ENCODE data around the gene GEMIN7. TPM values are rescaled to one million over a fixed set of nuclear protein-coding genes. Genes with fewer than 3 reads are reported as not detected.

Gene GEMIN7
- total and polyA plus RNA-seq, 2 of the 13 experiments (the other 11 are each of a cell fraction or from before 2014, with no cell fraction given) = 24.1 to 30.6 TPM

- peaks cover 90% of the 10 kb centered on the region for H3K79me2 ChIP-seq (ENCODE audit: insufficient read depth, low read length)
- WGBS (ENCODE audit: low lambda C conversion rate) = 97% methylated on average over 12 of the region's 12 CpGs
- POLR2A ChIA-PET = no interaction called here
- no peak for TF ChIP-seq DMTF1 (CRISPR knock-in tag; IDR thresholded peaks at IDR 0.05)
- TF ChIP-seq BCL6 (CRISPR knock-in tag; IDR thresholded peaks at IDR 0.05) = no peak
- TF ChIP-seq CBX2 (IDR thresholded peaks at IDR 0.05; ENCODE audit: low read depth, low read length) = no peak
- no peak for TF ChIP-seq CBX2 (CRISPR knock-in tag; IDR thresholded peaks at IDR 0.05; ENCODE audit: low read depth)
- TF ChIP-seq PREB (CRISPR knock-in tag; IDR thresholded peaks at IDR 0.05) = no peak
- TF ChIP-seq TAF1 (CRISPR knock-in tag; IDR thresholded peaks at IDR 0.05) = no peak
- no peak for TF ChIP-seq ZNF713 (CRISPR knock-in tag; IDR thresholded peaks at IDR 0.05)
- TF ChIP-seq ZKSCAN1 (IDR thresholded peaks at IDR 0.05; ENCODE audit: low read length) = no peak
- TF ChIP-seq ZNF552 (CRISPR knock-in tag; IDR thresholded peaks at IDR 0.05; ENCODE audit: borderline replicate concordance) = no peak
- no peak for TF ChIP-seq DZIP1 (CRISPR knock-in tag; IDR thresholded peaks at IDR 0.05)
- no peak for TF ChIP-seq TIGD3 (CRISPR knock-in tag; IDR thresholded peaks at IDR 0.05; ENCODE audit: borderline replicate concordance)
- TF ChIP-seq BRD4 (CRISPR knock-in tag; IDR thresholded peaks at IDR 0.05) = no peak
- no peak overlapping the region for H3K4me2 ChIP-seq (ENCODE audit: low read depth, low read length)
- ATAC-seq (no peak), DNase-seq (ENCODE audit: low spot score) (no peak), FAIRE-seq (no peak)
- H2AFZ ChIP-seq (ENCODE audit: low read length) = no peak overlapping the region
- BruUV-seq (replicated peaks) = no TSS peak
- H3K36me3 ChIP-seq (replicated peaks in 1 of 2; ENCODE audit: control insufficient read depth in 1 of 2, insufficient read depth in 2 of 2, low read length in 2 of 2) = peaks cover 0 to 11% of the 10 kb centered on the region in 2 experiments; a peak in 2 of 5 replicates
- no peaks in the 10 kb centered on the region for H3K27me3 ChIP-seq (ENCODE audit: control insufficient read depth in 1 of 2, insufficient read depth in 2 of 2, low read length in 2 of 2)
- H3K9ac ChIP-seq (ENCODE audit: insufficient read depth, low read depth, low read length) = no peak overlapping the region
- H4K20me1 ChIP-seq (ENCODE audit: insufficient read depth, low read length) = peaks cover 7% of the 10 kb centered on the region
- no peaks in the 10 kb centered on the region for H3K9me3 ChIP-seq (ENCODE audit: low read length)
- no peak overlapping the region for H3K4me3 ChIP-seq (replicated peaks in 1 of 3; ENCODE audit: insufficient read depth in 1 of 3, low read depth in 2 of 3, low read length in 3 of 3)
- no peak overlapping the region for H3K27ac ChIP-seq (ENCODE audit: extremely low read length, insufficient read depth, low read length)
- in situ Hi-C loops (cut with HindIII; ENCODE audit: extremely low pct_ligation_motif_present, low pct_unique_long_range_greater_than_20kb) = no loop called here
- CTCF ChIA-PET (ENCODE audit: low intra/inter-chr PET ratio, low total read pairs) = no interaction called here
- intact Hi-C loops (cut with micrococcal nuclease; ENCODE audit: unreplicated experiment) = no loop called here
- H3K4me1 ChIP-seq (ENCODE audit: insufficient read depth, low read length) = peaks cover 42% of the 10 kb centered on the region
These were observed 28.6 kb downstream of the GEMIN7 start for GRCh38 chr19:45107621-45108150.
